CD14-positive monocyte (primary cell): ENCODE data around the gene KRTAP10-5. TPM values are rescaled to one million over a fixed set of nuclear protein-coding genes. Genes with fewer than 3 reads are reported as not detected.
"Not testable (repeated sequence)": the region's sequence is repeated elsewhere in the genome, so short reads cannot be mapped to it uniquely, and the experiment has no call there.

ENCODE experiments used
- DNase-seq, 3 donors: peaks; one replicate each; pipeline ENCODE4 v3.0.0-alpha.2; 2011 to 2022
- H2AFZ ChIP-seq: 2 replicates; pipeline ENCODE4 v1.6.0; 2012; ENCODE audit warnings: mild to moderate bottlenecking, low read depth, low read length, inconsistent platforms; ENCODE audit not compliant: insufficient read depth, poor library complexity, severe bottlenecking
- H3K27ac ChIP-seq, 2 donors: 1 replicate in 1 of 2; 2 replicates in 1 of 2; pipeline ENCODE4 v1.5.1; 2012 to 2013; ENCODE audit warnings: low read length in 2 of 2, control low read depth in 1 of 2, inconsistent platforms in 1 of 2, low read depth in 1 of 2, mild to moderate bottlenecking in 1 of 2
- H3K27me3 ChIP-seq, 2 donors: one replicate each; pipeline versions ENCODE4 v1.6.0 to v1.6.1; 2011 to 2013; ENCODE audit warnings: low read length in 2 of 2; ENCODE audit not compliant: control insufficient read depth in 2 of 2, insufficient read depth in 2 of 2
- H3K36me3 ChIP-seq, 2 donors: replicated peaks in 1 of 2; 1 replicate in 1 of 2; 2 replicates in 1 of 2; pipeline versions ENCODE4 v1.5.1 to v1.6.1; 2012 to 2013; ENCODE audit warnings: low read length in 2 of 2, control low read depth in 1 of 2, inconsistent platforms in 1 of 2, mild to moderate bottlenecking in 1 of 2; ENCODE audit not compliant: insufficient read depth in 2 of 2, control insufficient read depth in 1 of 2
- H3K4me1 ChIP-seq, 2 donors: 1 replicate in 1 of 2; 2 replicates in 1 of 2; pipeline versions ENCODE4 v1.5.1 to v1.6.1; 2012 to 2013; ENCODE audit warnings: low read length in 2 of 2, control low read depth in 1 of 2, inconsistent platforms in 1 of 2, mild to moderate bottlenecking in 1 of 2, moderate library complexity in 1 of 2; ENCODE audit not compliant: insufficient read depth in 2 of 2, control insufficient read depth in 1 of 2
- H3K4me2 ChIP-seq: replicated peaks from 2 replicates; pipeline ENCODE3; 2012; ENCODE audit warnings: low read length, moderate library complexity, mild to moderate bottlenecking; ENCODE audit not compliant: poor library complexity, severe bottlenecking; ENCODE audit errors: extremely low read depth
- H3K4me3 ChIP-seq, 3 experiments: fragments of 200-600 bp in 1 of 3; sonication (generic) in 1 of 3; replicated peaks in 1 of 3; 1 replicate in 2 of 3; 2 replicates in 1 of 3; pipeline ENCODE4 v1.5.1; 2011 to 2013; ENCODE audit warnings: low read length in 3 of 3, mild to moderate bottlenecking in 3 of 3, control low read depth in 2 of 3, low read depth in 2 of 3, inconsistent platforms in 1 of 3, moderate library complexity in 1 of 3
- H3K79me2 ChIP-seq: 2 replicates; pipeline ENCODE4 v1.6.0; 2012; ENCODE audit warnings: mild to moderate bottlenecking, control low read depth, inconsistent platforms, low read length, moderate library complexity; ENCODE audit not compliant: insufficient read depth
- H3K9ac ChIP-seq: 2 replicates; pipeline ENCODE4 v1.6.0; 2017; ENCODE audit warnings: low read length, mild to moderate bottlenecking; ENCODE audit not compliant: insufficient read depth, poor library complexity, severe bottlenecking
- H3K9me3 ChIP-seq, 2 donors: replicated peaks in 1 of 2; 1 replicate in 1 of 2; 2 replicates in 1 of 2; pipeline versions ENCODE4 v1.5.1 to v1.6.1; 2012 to 2013; ENCODE audit warnings: low read length in 2 of 2, control low read depth in 1 of 2; ENCODE audit not compliant: control insufficient read depth in 1 of 2, insufficient read depth in 1 of 2
- H4K20me1 ChIP-seq: 2 replicates; pipeline ENCODE4 v1.6.0; 2012; ENCODE audit warnings: mild to moderate bottlenecking, low read length, control low read depth, moderate library complexity; ENCODE audit not compliant: insufficient read depth
- H3K27ac Mint-ChIP-seq, 7 donors: one replicate each; pipeline ENCODE4 v1.8.0; 2020; ENCODE audit warnings: mild to moderate bottlenecking in 7 of 7, mixed read lengths in 7 of 7, moderate library complexity in 6 of 7, inconsistent platforms in 2 of 7
- H3K27me3 Mint-ChIP-seq, 3 donors: one replicate each; pipeline ENCODE4 v1.8.0; 2021 to 2022; ENCODE audit warnings: low read depth in 3 of 3, mild to moderate bottlenecking in 3 of 3, mixed read lengths in 3 of 3, moderate library complexity in 3 of 3, inconsistent platforms in 1 of 3
- H3K36me3 Mint-ChIP-seq, 2 donors: one replicate each; pipeline ENCODE4 v1.8.0; 2020; ENCODE audit warnings: mixed read lengths in 2 of 2, inconsistent platforms in 1 of 2, mild to moderate bottlenecking in 1 of 2
- H3K4me1 Mint-ChIP-seq: one replicate; pipeline ENCODE4 v1.8.0; 2020; ENCODE audit warnings: mild to moderate bottlenecking, mixed read lengths
- H3K4me3 Mint-ChIP-seq, 2 donors: one replicate each; pipeline ENCODE4 v1.8.0; 2020; ENCODE audit warnings: mild to moderate bottlenecking in 2 of 2, mixed read lengths in 2 of 2, moderate library complexity in 1 of 2
- H3K9me3 Mint-ChIP-seq, 7 donors: one replicate each; pipeline ENCODE4 v1.8.0; 2020 to 2022; ENCODE audit warnings: mixed read lengths in 7 of 7, mild to moderate bottlenecking in 6 of 7, moderate library complexity in 6 of 7, inconsistent platforms in 2 of 7
- WGBS: methylation state at CpG from one replicate; pipeline ENCODE4 v1.1.5; 2013; ENCODE audit warnings: missing lambda C conversion rate; ENCODE audit not compliant: insufficient coverage; 5-methylcytosine and 5-hydroxymethylcytosine counted together
- intact Hi-C, 2 donors: fragments of 100-400 bp; cut with micrococcal nuclease; formaldehyde crosslinking; loops; one replicate each; pipeline versions ENCODE4 v1.15.0 to v1.15.1; 2023
- polyA plus RNA-seq, 3 donors: library from polyadenylated mRNA; depleted of rRNA in 1 of 3; unstranded in 2 of 3; stranded (reverse) in 1 of 3; fragments of 300-500 nt in 2 of 3; fragments of >200 nt in 1 of 3; fragmentation: Illumina TruSeq in 2 of 3; gene quantifications; 1 replicate in 2 of 3; 2 replicates in 1 of 3; pipeline ENCODE4 v1.2.3, GENCODE V29; 2012 to 2021
- TF ChIP-seq, protein P1 (sequence below): fragments of 200-600 bp; IDR thresholded peaks from one replicate; pipeline ENCODE4 v1.8.0; 2022; ENCODE audit warnings: antibody characterized with exemption, mild to moderate bottlenecking

The KRTAP10-5 gene
- polyA plus RNA-seq, 3 donors, result not detected

GRCh38 chr21:44558695-44559094, 21.7 kb downstream of the KRTAP10-5 start, which contains the start of gene KRTAP10-3:
KRTAP10-3 (minus strand) TSS chr21:44558795; CDS start chr21:44558715, 80 bp downstream.
- no peak within 1 kb of the TSS for H2AFZ ChIP-seq
- TF ChIP-seq, protein P1, sequence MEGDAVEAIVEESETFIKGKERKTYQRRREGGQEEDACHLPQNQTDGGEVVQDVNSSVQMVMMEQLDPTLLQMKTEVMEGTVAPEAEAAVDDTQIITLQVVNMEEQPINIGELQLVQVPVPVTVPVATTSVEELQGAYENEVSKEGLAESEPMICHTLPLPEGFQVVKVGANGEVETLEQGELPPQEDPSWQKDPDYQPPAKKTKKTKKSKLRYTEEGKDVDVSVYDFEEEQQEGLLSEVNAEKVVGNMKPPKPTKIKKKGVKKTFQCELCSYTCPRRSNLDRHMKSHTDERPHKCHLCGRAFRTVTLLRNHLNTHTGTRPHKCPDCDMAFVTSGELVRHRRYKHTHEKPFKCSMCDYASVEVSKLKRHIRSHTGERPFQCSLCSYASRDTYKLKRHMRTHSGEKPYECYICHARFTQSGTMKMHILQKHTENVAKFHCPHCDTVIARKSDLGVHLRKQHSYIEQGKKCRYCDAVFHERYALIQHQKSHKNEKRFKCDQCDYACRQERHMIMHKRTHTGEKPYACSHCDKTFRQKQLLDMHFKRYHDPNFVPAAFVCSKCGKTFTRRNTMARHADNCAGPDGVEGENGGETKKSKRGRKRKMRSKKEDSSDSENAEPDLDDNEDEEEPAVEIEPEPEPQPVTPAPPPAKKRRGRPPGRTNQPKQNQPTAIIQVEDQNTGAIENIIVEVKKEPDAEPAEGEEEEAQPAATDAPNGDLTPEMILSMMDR, result no peak
- H4K20me1 ChIP-seq, result no peaks in the 10 kb centered on the region
- H3K4me1 ChIP-seq, result no peaks in the 10 kb centered on the region
- Mint-ChIP-seq H3K27me3 (peaks cover 7 to 10% (median 9%) of the 10 kb centered on the region in 3 donors), H3K27ac (no peak within 1 kb of the TSS), H3K9me3 (peaks cover 2 to 25% (median 7%) of the 10 kb centered on the region in 7 donors), H3K4me3 (no peak within 1 kb of the TSS), H3K36me3 (no peaks in the 10 kb centered on the region), H3K4me1 (no peaks in the 10 kb centered on the region)
- H3K9ac ChIP-seq, result no peak within 1 kb of the TSS
- DNase-seq, result no peak
- no peaks in the 10 kb centered on the region for H3K36me3 ChIP-seq
- H3K4me3 ChIP-seq, result no peak within 1 kb of the TSS
- H3K9me3 ChIP-seq, result peaks cover 0 to 6% of the 10 kb centered on the region in 2 donors
- 83% methylated on average over 5 of the region's 5 CpGs for WGBS
- H3K27ac ChIP-seq, result no peak within 1 kb of the TSS
- H3K79me2 ChIP-seq, result no peaks in the 10 kb centered on the region
- H3K27me3 ChIP-seq, result no peaks in the 10 kb centered on the region
- intact Hi-C loops, result no loop called here
- no peak within 1 kb of the TSS for H3K4me2 ChIP-seq

DNA sequence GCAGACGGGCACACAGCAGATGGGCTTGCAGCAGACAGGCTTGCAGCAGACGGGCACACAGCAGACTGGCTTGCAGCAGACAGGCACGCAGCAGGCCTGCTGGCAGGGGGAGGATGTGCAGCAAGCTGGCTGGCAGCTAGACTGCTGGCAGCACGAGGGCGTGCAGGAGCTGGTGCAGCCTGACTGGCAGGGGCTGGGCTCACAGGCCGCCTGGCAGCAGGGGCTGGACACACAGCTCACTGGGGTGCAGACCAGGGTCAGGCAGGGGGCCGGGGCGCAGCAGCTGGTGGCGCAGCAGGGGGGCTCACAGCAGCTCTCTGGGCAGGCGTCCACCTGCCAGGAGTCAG, 22.1 kb downstream of the KRTAP10-5 start:
- H3K36me3 ChIP-seq, H3K79me2 ChIP-seq, H3K9me3 ChIP-seq, DNase-seq, H3K27ac ChIP-seq, H3K9ac ChIP-seq, intact Hi-C loops, H3K27me3 ChIP-seq, H3K4me1 ChIP-seq, H3K4me2 ChIP-seq, H3K4me1 Mint-ChIP-seq, H3K4me3 Mint-ChIP-seq, H3K4me3 ChIP-seq, H3K36me3 Mint-ChIP-seq, H2AFZ ChIP-seq, H4K20me1 ChIP-seq, H3K27me3 Mint-ChIP-seq, H3K27ac Mint-ChIP-seq: not testable (repeated sequence)
- 91% methylated on average over 10 of the region's 10 CpGs for WGBS
- peaks cover 2 to 25% (median 7%) of the 10 kb centered on the region in 7 donors for H3K9me3 Mint-ChIP-seq
